Tibial artery (tissue), 4 donors: ENCODE measurements around the gene PDE4B.

Source experiments
- DNase-seq, 2 donors: peaks; one replicate each; pipeline ENCODE4 v3.0.0-alpha.2; 2019
- H3K27ac ChIP-seq, 2 donors: fragments of 200-600 bp; sonication (generic) in 1 of 2; 1 replicate in 1 of 2; 2 replicates in 1 of 2; pipeline ENCODE4 v1.5.1; 2018 to 2019; ENCODE audit warnings: mild to moderate bottlenecking in 1 of 2
- H3K27me3 ChIP-seq, 2 donors: fragments of 200-600 bp; sonication (generic) in 1 of 2; one replicate each; pipeline versions ENCODE4 v1.5.1 to v1.6.0; 2016 to 2019
- H3K36me3 ChIP-seq, 3 donors: fragments of 200-600 bp; sonication (generic) in 2 of 3; one replicate each; pipeline ENCODE4 v1.5.1; 2016 to 2019; ENCODE audit warnings: mild to moderate bottlenecking in 2 of 3
- H3K4me1 ChIP-seq, 4 donors: fragments of 200-600 bp; sonication (generic) in 2 of 4; 1 replicate in 3 of 4; 2 replicates in 1 of 4; pipeline ENCODE4 v1.5.1; 2016 to 2019
- H3K4me3 ChIP-seq, 2 donors: fragments of 200-600 bp; sonication (generic) in 1 of 2; 1 replicate in 1 of 2; 2 replicates in 1 of 2; pipeline ENCODE4 v1.5.1; 2018 to 2019; ENCODE audit warnings: mild to moderate bottlenecking in 2 of 2
- H3K9me3 ChIP-seq, 3 donors: fragments of 200-600 bp; sonication (generic) in 1 of 3; one replicate each; pipeline ENCODE4 v1.5.1; 2016 to 2019
- CTCF ChIP-seq, 2 experiments: fragments of 200-600 bp in 1 of 2; fragments of 450-650 bp in 1 of 2; IDR thresholded peaks; one replicate each; pipeline ENCODE4 v1.5.1; 2017 to 2019; ENCODE audit warnings: antibody characterized with exemption in 2 of 2, mild to moderate bottlenecking in 1 of 2, moderate library complexity in 1 of 2
- intact Hi-C: fragments of 100-400 bp; cut with DNase I; formaldehyde crosslinking; loops from one replicate; pipeline ENCODE4 v1.15.0; 2023; ENCODE audit warnings: low total_unique reads

Gene PDE4B

GRCh38 chr1:66355756-66356155 is 563.1 kb downstream of the PDE4B start:
- no peak for TF ChIP-seq CTCF (IDR thresholded peaks at IDR 0.05)
- DNase-seq: no peak
- no peaks in the 10 kb centered on the region for H3K9me3 ChIP-seq
- H3K4me3 ChIP-seq: no peak overlapping the region
- intact Hi-C loops: loop anchor here (10.0 kb wide), 1 partner anchor 89 kb away; no protein-coding TSS in a partner anchor
- H3K27ac ChIP-seq: no peak overlapping the region
- H3K4me1 ChIP-seq: peaks cover 0 to 59% (median 36%) of the 10 kb centered on the region in 4 donors
- H3K27me3 ChIP-seq: no peaks in the 10 kb centered on the region
- H3K36me3 ChIP-seq: peaks cover 0 to 7% (median 0%) of the 10 kb centered on the region in 3 donors

GRCh38 chr1:66356605-66357004 is 563.9 kb downstream of the PDE4B start:
- H3K9me3 ChIP-seq: no peaks in the 10 kb centered on the region
- no peak overlapping the region for H3K27ac ChIP-seq
- no peak for TF ChIP-seq CTCF (IDR thresholded peaks at IDR 0.05)
- intact Hi-C loops: loop anchor here (10.0 kb wide), 1 partner anchor 88 kb away; no protein-coding TSS in a partner anchor
- peaks cover 0 to 52% (median 34%) of the 10 kb centered on the region in 4 donors for H3K4me1 ChIP-seq
- no peak overlapping the region for H3K4me3 ChIP-seq
- no peak for DNase-seq
- H3K36me3 ChIP-seq: peaks cover 0 to 9% (median 0%) of the 10 kb centered on the region in 3 donors
- H3K27me3 ChIP-seq: no peaks in the 10 kb centered on the region

GRCh38 chr1:66357021-66357420 is 564.3 kb downstream of the PDE4B start:
- intact Hi-C loops: loop anchor here (10.0 kb wide), 1 partner anchor 88 kb away; no protein-coding TSS in a partner anchor
- H3K9me3 ChIP-seq: no peaks in the 10 kb centered on the region
- H3K27ac ChIP-seq: no peak overlapping the region
- H3K4me1 ChIP-seq: peaks cover 0 to 48% (median 33%) of the 10 kb centered on the region in 4 donors
- no peak overlapping the region for H3K4me3 ChIP-seq
- no peaks in the 10 kb centered on the region for H3K27me3 ChIP-seq
- TF ChIP-seq CTCF (IDR thresholded peaks at IDR 0.05): no peak
- H3K36me3 ChIP-seq: peaks cover 0 to 13% (median 0%) of the 10 kb centered on the region in 3 donors
- DNase-seq: no peak

- Histone ChIP-seq H3K27me3 (no peaks in the 10 kb centered on the region), H3K4me1 (peaks cover 0 to 42% (median 32%) of the 10 kb centered on the region in 4 donors), H3K9me3 (no peaks in the 10 kb centered on the region), H3K27ac (no peak overlapping the region), H3K36me3 (peaks cover 0 to 20% (median 0%) of the 10 kb centered on the region in 3 donors), H3K4me3 (no peak overlapping the region)
- no peak for DNase-seq
- no peak for TF ChIP-seq CTCF (IDR thresholded peaks at IDR 0.05)
- intact Hi-C loops: loop anchor here (10.0 kb wide), 1 partner anchor 87 kb away; no protein-coding TSS in a partner anchor
Measured at GRCh38 chr1:66357478-66358197, 564.9 kb downstream of the PDE4B start.

GRCh38 chr1:66359269-66359668 is 566.6 kb downstream of the PDE4B start:
- DNase-seq: no peak
- no peak for TF ChIP-seq CTCF (IDR thresholded peaks at IDR 0.05)
- Histone ChIP-seq H3K36me3 (peaks cover 11 to 36% (median 11%) of the 10 kb centered on the region in 3 donors), H3K4me3 (no peak overlapping the region), H3K27me3 (no peaks in the 10 kb centered on the region), H3K27ac (no peak overlapping the region), H3K9me3 (no peaks in the 10 kb centered on the region), H3K4me1 (peaks cover 0 to 26% (median 21%) of the 10 kb centered on the region in 4 donors)
- intact Hi-C loops: loop anchor here (10.0 kb wide), 1 partner anchor 86 kb away; no protein-coding TSS in a partner anchor
